Measurements from ENCODE around the gene KLHDC9.

DNA sequence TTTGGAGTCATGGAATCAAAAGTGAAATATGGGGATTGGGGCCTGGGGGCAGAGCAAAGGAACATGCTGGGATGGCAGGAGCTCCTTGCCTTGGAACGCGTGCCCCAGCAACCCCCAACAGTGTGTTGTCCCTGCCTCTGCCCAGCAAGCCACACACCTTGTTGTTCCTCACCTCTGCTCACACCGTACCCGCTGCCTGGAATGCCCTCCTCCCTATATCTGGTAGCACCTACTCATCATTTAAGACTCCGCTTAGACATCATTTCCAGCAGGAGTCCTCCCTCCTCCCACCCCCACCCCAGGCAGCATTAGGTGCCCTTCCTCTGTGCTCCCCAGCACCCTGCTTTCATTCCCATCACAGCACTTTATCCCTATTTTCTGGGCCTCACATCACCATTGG lies 16.6 kb upstream of the KLHDC9 start:
- TF ChIP-seq, protein P1, sequence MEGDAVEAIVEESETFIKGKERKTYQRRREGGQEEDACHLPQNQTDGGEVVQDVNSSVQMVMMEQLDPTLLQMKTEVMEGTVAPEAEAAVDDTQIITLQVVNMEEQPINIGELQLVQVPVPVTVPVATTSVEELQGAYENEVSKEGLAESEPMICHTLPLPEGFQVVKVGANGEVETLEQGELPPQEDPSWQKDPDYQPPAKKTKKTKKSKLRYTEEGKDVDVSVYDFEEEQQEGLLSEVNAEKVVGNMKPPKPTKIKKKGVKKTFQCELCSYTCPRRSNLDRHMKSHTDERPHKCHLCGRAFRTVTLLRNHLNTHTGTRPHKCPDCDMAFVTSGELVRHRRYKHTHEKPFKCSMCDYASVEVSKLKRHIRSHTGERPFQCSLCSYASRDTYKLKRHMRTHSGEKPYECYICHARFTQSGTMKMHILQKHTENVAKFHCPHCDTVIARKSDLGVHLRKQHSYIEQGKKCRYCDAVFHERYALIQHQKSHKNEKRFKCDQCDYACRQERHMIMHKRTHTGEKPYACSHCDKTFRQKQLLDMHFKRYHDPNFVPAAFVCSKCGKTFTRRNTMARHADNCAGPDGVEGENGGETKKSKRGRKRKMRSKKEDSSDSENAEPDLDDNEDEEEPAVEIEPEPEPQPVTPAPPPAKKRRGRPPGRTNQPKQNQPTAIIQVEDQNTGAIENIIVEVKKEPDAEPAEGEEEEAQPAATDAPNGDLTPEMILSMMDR (IDR thresholded peaks at IDR 0.05), result no peak
- TF ChIP-seq EP300 (IDR thresholded peaks at IDR 0.05), result no peak
- TF ChIP-seq POLR2A (IDR thresholded peaks at IDR 0.05; ENCODE audit: low read depth), result no peak
- no peak for TF ChIP-seq POLR2AphosphoS5 (IDR thresholded peaks at IDR 0.05)

Data from esophagus muscularis mucosa (tissue), 4 donors.